Upper lobe of left lung (tissue), 4 donors: ENCODE results near the gene TMEM164.

Experiments
- CTCF ChIP-seq, 6 experiments: fragments of 450-650 bp in 4 of 6; fragments of 200-600 bp in 2 of 6; sonication (generic) in 2 of 6; IDR thresholded peaks; one replicate each; pipeline ENCODE4 v1.5.1; 2016 to 2019; ENCODE audit warnings: antibody characterized with exemption in 6 of 6
- EP300 ChIP-seq, 4 donors: sonication (generic); formaldehyde crosslinking; IDR thresholded peaks; one replicate each; pipeline ENCODE4 v1.5.1; 2017; ENCODE audit warnings: antibody characterized with exemption in 4 of 4, control low read depth in 2 of 4

GRCh38 chrX:109966246-109966645, 36.7 kb upstream of the TMEM164 start:
- TF ChIP-seq CTCF (IDR thresholded peaks at IDR 0.05) = no peak
- TF ChIP-seq EP300 (IDR thresholded peaks at IDR 0.05) = no peak
